ENCODE data around the gene PTPN12. TPM values are rescaled to one million over a fixed set of nuclear protein-coding genes. Genes with fewer than 3 reads are reported as not detected.

Gene PTPN12
- total RNA-seq, 1 experiment from 2014 or later, result 104 TPM

DNA sequence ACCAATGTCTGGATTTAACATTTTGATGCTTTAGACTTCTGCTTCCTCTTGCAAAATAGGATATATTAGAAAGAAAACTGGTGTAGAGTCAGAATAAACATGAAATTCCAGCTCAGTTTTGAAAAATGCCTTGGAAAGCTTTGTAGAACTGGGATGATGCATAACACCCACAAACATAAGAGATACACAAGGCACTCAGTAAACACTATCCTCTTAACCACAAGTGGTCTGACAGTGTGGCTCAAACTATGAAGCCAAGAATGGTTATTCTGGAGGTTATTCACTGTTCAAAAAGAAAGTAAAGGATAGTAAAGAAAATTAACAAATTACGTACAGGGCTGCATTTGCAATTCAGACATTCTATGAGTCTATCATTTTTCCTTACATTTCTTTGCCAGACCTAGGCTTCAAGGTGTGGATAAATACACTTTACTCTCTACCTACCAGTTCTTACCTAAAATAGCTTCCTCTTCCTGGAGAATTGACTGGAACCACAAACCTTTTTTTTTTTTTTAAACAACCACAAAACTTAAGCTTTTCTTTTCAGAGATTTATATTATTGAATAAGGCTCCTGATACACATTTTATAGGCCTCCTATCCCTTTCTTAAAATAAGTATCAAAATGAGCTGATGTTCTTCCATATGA is 150.1 kb downstream of the PTPN12 start:
- ChIA-PET POLR2A (interaction anchor here (0.6 to 4.5 kb wide), 4 partner anchors 10 to 110 kb away, joined by 3 to 73 read pairs (median 4); partner anchors contain the start of gene RSBN1L), CTCF (interaction anchor here (0.6 to 2.6 kb wide), 7 partner anchors 9 to 73 kb away, joined by 3 to 13 read pairs (median 3); partner anchors contain the start of gene RSBN1L)
- Mint-ChIP-seq H3K4me1 (ENCODE audit: insufficient read depth, unreplicated experiment) (peaks cover 23% of the 10 kb centered on the region), H3K27me3 (ENCODE audit: insufficient read depth, unreplicated experiment) (no peaks in the 10 kb centered on the region), H3K27ac (ENCODE audit: low read depth, unreplicated experiment) (peak overlapping the region; percentile 35), H3K9me3 (ENCODE audit: unreplicated experiment) (no peaks in the 10 kb centered on the region), H3K4me3 (ENCODE audit: unreplicated experiment) (no peak overlapping the region), H3K36me3 (ENCODE audit: insufficient read depth, unreplicated experiment) (peaks cover 28% of the 10 kb centered on the region)
- intact Hi-C loops (cut with micrococcal nuclease), result no loop called here
- no peak for DNase-seq (ENCODE audit: unreplicated experiment)
- TF ChIP-seq, protein P1, sequence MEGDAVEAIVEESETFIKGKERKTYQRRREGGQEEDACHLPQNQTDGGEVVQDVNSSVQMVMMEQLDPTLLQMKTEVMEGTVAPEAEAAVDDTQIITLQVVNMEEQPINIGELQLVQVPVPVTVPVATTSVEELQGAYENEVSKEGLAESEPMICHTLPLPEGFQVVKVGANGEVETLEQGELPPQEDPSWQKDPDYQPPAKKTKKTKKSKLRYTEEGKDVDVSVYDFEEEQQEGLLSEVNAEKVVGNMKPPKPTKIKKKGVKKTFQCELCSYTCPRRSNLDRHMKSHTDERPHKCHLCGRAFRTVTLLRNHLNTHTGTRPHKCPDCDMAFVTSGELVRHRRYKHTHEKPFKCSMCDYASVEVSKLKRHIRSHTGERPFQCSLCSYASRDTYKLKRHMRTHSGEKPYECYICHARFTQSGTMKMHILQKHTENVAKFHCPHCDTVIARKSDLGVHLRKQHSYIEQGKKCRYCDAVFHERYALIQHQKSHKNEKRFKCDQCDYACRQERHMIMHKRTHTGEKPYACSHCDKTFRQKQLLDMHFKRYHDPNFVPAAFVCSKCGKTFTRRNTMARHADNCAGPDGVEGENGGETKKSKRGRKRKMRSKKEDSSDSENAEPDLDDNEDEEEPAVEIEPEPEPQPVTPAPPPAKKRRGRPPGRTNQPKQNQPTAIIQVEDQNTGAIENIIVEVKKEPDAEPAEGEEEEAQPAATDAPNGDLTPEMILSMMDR (IDR thresholded peaks at IDR 0.05; ENCODE audit: unreplicated experiment), result no peak
- BruUV-seq (replicated peaks), result no TSS peak

- ChIA-PET POLR2A (interaction anchor here (0.6 to 4.5 kb wide), 4 partner anchors 9 to 110 kb away, joined by 3 to 73 read pairs (median 4); partner anchors contain the start of gene RSBN1L), CTCF (interaction anchor here (0.6 to 2.6 kb wide), 6 partner anchors 8 to 72 kb away, joined by 3 to 13 read pairs (median 4); partner anchors contain the start of gene RSBN1L)
- Mint-ChIP-seq H3K9me3 (ENCODE audit: unreplicated experiment) (no peaks in the 10 kb centered on the region), H3K27me3 (ENCODE audit: insufficient read depth, unreplicated experiment) (no peaks in the 10 kb centered on the region), H3K4me1 (ENCODE audit: insufficient read depth, unreplicated experiment) (peaks cover 23% of the 10 kb centered on the region), H3K27ac (ENCODE audit: low read depth, unreplicated experiment) (peak overlapping the region; percentile 35), H3K36me3 (ENCODE audit: insufficient read depth, unreplicated experiment) (peaks cover 24% of the 10 kb centered on the region), H3K4me3 (ENCODE audit: unreplicated experiment) (no peak overlapping the region)
- TF ChIP-seq, protein P1 (IDR thresholded peaks at IDR 0.05; ENCODE audit: unreplicated experiment), result no peak
- no peak for DNase-seq (ENCODE audit: unreplicated experiment)
- intact Hi-C loops (cut with micrococcal nuclease), result no loop called here
- BruUV-seq (replicated peaks), result no TSS peak
Observed at GRCh38 chr7:77687747-77688144, 150.7 kb downstream of the PTPN12 start.

Other genes starting within 250 kb of the PTPN12 start
- gene GSAP, start 120.9 kb upstream of the PTPN12 start, total RNA-seq (2022), result 13.7 and 19.0 TPM in 2 replicates
- 10.9 and 12.1 TPM in 2 replicates for gene RSBN1L, start 159.2 kb downstream of the PTPN12 start, total RNA-seq (2022)